Endothelial cell of umbilical vein (primary cell): ENCODE measurements around the gene NAT16. TPM values are rescaled to one million over a fixed set of nuclear protein-coding genes. Genes with fewer than 3 reads are reported as not detected.

Experiments
- BruUV-seq: library from RNA; stranded (reverse); fragments of 400-500 nt; replicated peaks from 2 replicates; lab custom pipeline; 2021; lab: Mats Ljungman, UMichigan
- CTCF ChIA-PET: fragments of 300-600, 350-600 bp; sonication (Branson Sonifier 250); formaldehyde crosslinking; loops from one replicate; lab custom pipeline; 2021; ENCODE audit warnings: antibody characterized with exemption, inconsistent platforms; lab: Charles Lee
- POLR2A ChIA-PET: fragments of 300-600, 350-600 bp; sonication (Branson Sonifier 250); formaldehyde crosslinking; loops from one replicate; lab custom pipeline; 2021; ENCODE audit warnings: antibody characterized with exemption, inconsistent platforms; lab: Charles Lee
- DNase-seq: peaks from one replicate; pipeline ENCODE4 v3.0.0-alpha.2; 2011; ENCODE audit warnings: low read depth, low spot score
- FAIRE-seq: peaks from 2 replicates; lab custom pipeline; 2011; peaks lifted over from hg19 to GRCh38; lab: Jason Lieb, UNC
- H2AFZ ChIP-seq: 2 replicates; pipeline ENCODE4 v1.6.0; 2012; ENCODE audit warnings: low read depth, low read length, control low read depth, inconsistent platforms
- H3K27ac ChIP-seq: 2 replicates; pipeline ENCODE4 v1.5.1; 2011; ENCODE audit warnings: low read depth, mild to moderate bottlenecking, control low read depth, low read length, moderate library complexity; ENCODE audit not compliant: insufficient read depth
- H3K27me3 ChIP-seq, 2 experiments: 2 replicates each; pipeline versions ENCODE4 v1.6.0 to v1.6.1; 2011; ENCODE audit warnings: low read length in 2 of 2, mixed read lengths in 1 of 2; ENCODE audit not compliant: control insufficient read depth in 2 of 2, insufficient read depth in 2 of 2
- H3K36me3 ChIP-seq, 2 experiments: 2 replicates in 1 of 2; 3 replicates in 1 of 2; pipeline ENCODE4 v1.5.1; 2011; ENCODE audit warnings: low read length in 2 of 2, mild to moderate bottlenecking in 1 of 2, moderate library complexity in 1 of 2; ENCODE audit not compliant: control insufficient read depth in 2 of 2, insufficient read depth in 2 of 2; ENCODE audit errors: extremely low read depth in 1 of 2
- H3K4me1 ChIP-seq: 3 replicates; pipeline ENCODE4 v1.5.1; 2011; ENCODE audit warnings: mild to moderate bottlenecking, low read length; ENCODE audit not compliant: control insufficient read depth, insufficient read depth; ENCODE audit errors: extremely low read depth
- H3K4me2 ChIP-seq: 2 replicates; pipeline ENCODE4 v1.6.1; 2011; ENCODE audit warnings: low read length, control low read depth, mixed read lengths; ENCODE audit not compliant: insufficient read depth
- H3K4me3 ChIP-seq, 3 experiments: fragments of 200-600 bp in 1 of 3; sonication (generic), shearing (Covaris generic) in 1 of 3; replicated peaks in 1 of 3; 2 replicates each; pipeline ENCODE4 v1.5.1; 2011 to 2016; ENCODE audit warnings: control low read depth in 3 of 3, low read length in 3 of 3, mild to moderate bottlenecking in 2 of 3, inconsistent platforms in 1 of 3, low read depth in 1 of 3, moderate library complexity in 1 of 3; ENCODE audit not compliant: insufficient read depth in 1 of 3
- H3K79me2 ChIP-seq: 2 replicates; pipeline ENCODE4 v1.6.0; 2012; ENCODE audit warnings: low read length, inconsistent platforms; ENCODE audit not compliant: control insufficient read depth, insufficient read depth
- H3K9ac ChIP-seq: replicated peaks from 2 replicates; pipeline ENCODE3; 2011; ENCODE audit warnings: low read length, control low read depth; ENCODE audit not compliant: insufficient read depth; ENCODE audit errors: extremely low read depth
- H3K9me1 ChIP-seq: replicated peaks from 3 replicates; pipeline ENCODE4 v1.6.0; 2011; ENCODE audit warnings: mild to moderate bottlenecking, low read length; ENCODE audit not compliant: control insufficient read depth, insufficient read depth; ENCODE audit errors: extremely low read depth
- H3K9me3 ChIP-seq: replicated peaks from 2 replicates; pipeline ENCODE4 v1.5.1; 2012; ENCODE audit warnings: low read length, inconsistent platforms; ENCODE audit not compliant: control insufficient read depth, insufficient read depth
- H4K20me1 ChIP-seq: replicated peaks from 2 replicates; pipeline ENCODE3; 2011; ENCODE audit warnings: mild to moderate bottlenecking, low read length; ENCODE audit not compliant: control insufficient read depth, insufficient read depth; ENCODE audit errors: extremely low read depth
- EZH2 ChIP-seq: IDR thresholded peaks from 2 replicates; pipeline ENCODE4 v1.6.1; 2012; ENCODE audit warnings: borderline replicate concordance, low read depth, mild to moderate bottlenecking, moderate library complexity, low read length, inconsistent platforms; ENCODE audit not compliant: severe bottlenecking
- JUN ChIP-seq: IDR thresholded peaks from 2 replicates; pipeline ENCODE4 v1.6.1; 2011; ENCODE audit warnings: borderline replicate concordance, low read depth; ENCODE audit not compliant: insufficient read length, insufficient read depth
- dilution Hi-C: fragments of 300-500 bp; cut with MboI; formaldehyde crosslinking; loops from one replicate; pipeline ENCODE4 v1.15.0; 2019; ENCODE audit warnings: low sequenced_read_pairs; ENCODE audit not compliant: extremely low pct_ligation_motif_present
- intact Hi-C: fragments of 100-400 bp; cut with micrococcal nuclease; formaldehyde crosslinking; loops from one replicate; pipeline ENCODE4 v1.10.0; 2022
- polyA plus RNA-seq, 4 experiments: library from polyadenylated mRNA; depleted of rRNA in 3 of 4; stranded (reverse) in 3 of 4; unstranded in 1 of 4; fragments of >200 nt; gene quantifications; 2 replicates each; pipeline versions ENCODE4 v1.2.1 to v1.2.3, GENCODE V29; 2011 to 2012; ENCODE audit warnings: missing spikeins in 1 of 4
- total RNA-seq: library from RNA; stranded (reverse); gene quantifications from 2 replicates; pipeline ENCODE4 v1.2.3, GENCODE V29; 2021
- TF ChIP-seq, protein P1 (sequence below): IDR thresholded peaks from 2 replicates; pipeline ENCODE4 v1.6.1; 2011; ENCODE audit not compliant: insufficient read depth, insufficient read length

The NAT16 gene
- total and polyA plus RNA-seq, 2 donors (not counting 3 experiments of a cell fraction or from before 2014, with no cell fraction given) = not detected

DNA sequence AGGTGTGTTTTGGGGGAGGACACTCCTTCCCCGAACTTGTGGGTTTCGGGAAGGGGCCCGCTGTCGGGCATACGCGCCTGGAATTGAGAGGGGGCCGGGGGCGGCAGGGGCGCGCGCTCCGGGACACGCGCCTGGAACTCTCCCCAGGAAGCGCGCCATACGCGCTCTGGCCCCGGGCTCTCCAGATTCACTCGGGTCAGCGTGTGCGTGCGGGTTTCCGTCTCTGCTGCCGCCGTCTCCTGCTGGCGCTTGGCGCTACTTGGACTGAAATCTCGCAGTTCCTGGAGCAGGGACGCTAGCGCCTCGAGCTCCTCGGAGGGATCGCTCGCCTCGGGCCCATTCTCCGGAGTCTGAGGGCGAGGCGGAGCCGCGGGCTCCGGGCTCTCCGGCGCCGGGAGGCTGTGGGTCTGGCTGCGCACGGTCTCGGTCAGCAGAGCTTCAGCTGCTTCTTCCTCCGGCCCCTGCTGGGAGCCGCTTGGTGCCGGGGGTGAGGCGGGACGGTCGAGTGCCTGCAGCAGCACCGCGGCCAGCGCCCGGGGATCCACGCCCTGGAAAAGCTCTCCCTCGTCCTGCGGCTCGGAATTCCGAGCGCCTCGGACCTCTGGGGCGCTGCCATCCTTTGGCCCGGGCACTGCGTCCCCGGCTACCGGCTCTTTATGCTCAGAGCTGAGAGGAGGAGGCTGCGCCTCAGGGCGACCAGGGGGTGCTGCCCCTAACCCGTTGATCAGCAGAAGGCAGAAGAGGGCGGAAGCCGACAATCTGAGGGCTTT, 15.8 kb downstream of the NAT16 start:
- dilution Hi-C loops (no loop called here), intact Hi-C loops (loop anchor here (10.0 kb wide), 1 partner anchor 269 kb away; the partner anchor contains the start of gene ACHE)
- FAIRE-seq (no peak), DNase-seq (peak; percentile 38)
- no peak overlapping the region for H2AFZ ChIP-seq
- no peaks in the 10 kb centered on the region for H3K79me2 ChIP-seq
- no TSS peak for BruUV-seq
- H3K4me1 ChIP-seq = peaks cover 16% of the 10 kb centered on the region
- no peak overlapping the region for H3K27ac ChIP-seq
- H3K9ac ChIP-seq = no peak overlapping the region
- no peak overlapping the region for H3K4me3 ChIP-seq
- peaks cover 43 to 49% of the 10 kb centered on the region in 2 experiments for H3K27me3 ChIP-seq
- no peaks in the 10 kb centered on the region for H4K20me1 ChIP-seq
- no peak overlapping the region for H3K4me2 ChIP-seq
- POLR2A ChIA-PET = no interaction called here
- CTCF ChIA-PET = interaction anchor here (1.1 to 2.6 kb wide), 4 partner anchors 10 to 70 kb away, joined by 4 to 34 read pairs (median 10); no protein-coding TSS in a partner anchor
- peaks cover 0 to 4% of the 10 kb centered on the region in 2 experiments for H3K36me3 ChIP-seq
- no peaks in the 10 kb centered on the region for H3K9me3 ChIP-seq
- H3K9me1 ChIP-seq = no peaks in the 10 kb centered on the region
- TF ChIP-seq EZH2 (peak; percentile 94), JUN (no peak)

DNA sequence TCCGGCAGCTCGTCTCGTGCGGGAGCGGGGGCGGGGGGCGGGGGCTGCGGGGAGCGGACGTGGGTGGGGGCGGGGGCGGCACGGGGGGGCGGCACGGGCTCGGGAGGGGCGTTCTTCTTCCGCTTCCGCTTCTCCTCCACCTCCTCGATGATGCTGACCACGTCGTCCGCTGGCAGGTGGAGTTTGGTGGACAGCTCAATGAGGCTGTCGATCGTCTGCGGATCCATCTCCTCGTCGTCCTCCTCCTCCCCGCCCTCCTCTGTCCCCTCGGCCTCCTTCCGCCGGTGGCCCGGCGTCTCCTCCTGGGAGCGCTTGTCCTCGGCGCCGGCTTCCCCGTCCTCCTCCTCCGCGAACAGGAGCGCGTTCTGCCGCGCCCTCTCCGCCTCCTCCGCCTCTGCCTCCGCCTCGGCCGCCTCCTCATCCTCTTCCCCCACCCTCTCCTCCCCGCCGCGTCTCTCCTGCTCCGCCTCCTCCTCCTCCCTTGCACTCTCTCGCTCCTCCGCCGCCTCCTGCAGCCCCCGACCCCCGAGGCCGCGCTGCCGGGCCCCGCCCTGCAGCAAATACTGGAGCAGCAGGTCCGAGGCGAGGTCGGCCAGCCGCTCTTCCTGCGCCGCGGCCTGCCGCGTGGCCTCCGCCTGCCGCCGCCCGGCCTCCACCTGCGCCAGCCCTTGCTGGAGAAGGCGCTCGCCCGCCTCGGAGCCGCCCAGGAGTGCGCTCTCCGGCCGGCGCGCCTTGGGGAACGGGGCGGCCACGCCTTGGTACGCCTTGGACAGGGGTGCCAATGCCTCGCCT, 16.6 kb downstream of the NAT16 start:
- FAIRE-seq = no peak
- peaks cover 0 to 9% of the 10 kb centered on the region in 2 experiments for H3K36me3 ChIP-seq
- TF ChIP-seq EZH2 = peak; percentile 89
- TF ChIP-seq, protein P1, sequence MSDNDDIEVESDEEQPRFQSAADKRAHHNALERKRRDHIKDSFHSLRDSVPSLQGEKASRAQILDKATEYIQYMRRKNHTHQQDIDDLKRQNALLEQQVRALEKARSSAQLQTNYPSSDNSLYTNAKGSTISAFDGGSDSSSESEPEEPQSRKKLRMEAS = no peak
- DNase-seq = no peak
- H3K4me2 ChIP-seq = no peak overlapping the region
- no peak overlapping the region for H3K9ac ChIP-seq
- no peaks in the 10 kb centered on the region for H3K79me2 ChIP-seq
- peaks cover 37 to 45% of the 10 kb centered on the region in 2 experiments for H3K27me3 ChIP-seq
- peak overlapping the region; percentile 19 for H2AFZ ChIP-seq
- intact Hi-C loops = loop anchor here (10.0 kb wide), 1 partner anchor 269 kb away; the partner anchor contains the start of gene ACHE
- no TSS peak for BruUV-seq
- H3K9me1 ChIP-seq = no peaks in the 10 kb centered on the region
- ChIA-PET POLR2A (interaction anchor here (1.0 kb wide), 1 partner anchor 37 kb away, joined by 3 read pairs; the partner anchor contains the start of gene SERPINE1), CTCF (interaction anchor here (1.1 to 2.6 kb wide), 6 partner anchors 11 to 119 kb away, joined by 3 to 34 read pairs (median 10); no protein-coding TSS in a partner anchor)
- no peaks in the 10 kb centered on the region for H3K9me3 ChIP-seq
- no peak overlapping the region for H3K4me3 ChIP-seq
- H4K20me1 ChIP-seq = no peaks in the 10 kb centered on the region
- no peak overlapping the region for H3K27ac ChIP-seq
- H3K4me1 ChIP-seq = peaks cover 16% of the 10 kb centered on the region
- dilution Hi-C loops = no loop called here
